ENCODE data around the gene CTPS1. TPM values are rescaled to one million over a fixed set of nuclear protein-coding genes. Genes with fewer than 3 reads are reported as not detected.

The CTPS1 gene
- total RNA-seq, 1 experiment from 2014 or later, result 66.4 TPM

DNA sequence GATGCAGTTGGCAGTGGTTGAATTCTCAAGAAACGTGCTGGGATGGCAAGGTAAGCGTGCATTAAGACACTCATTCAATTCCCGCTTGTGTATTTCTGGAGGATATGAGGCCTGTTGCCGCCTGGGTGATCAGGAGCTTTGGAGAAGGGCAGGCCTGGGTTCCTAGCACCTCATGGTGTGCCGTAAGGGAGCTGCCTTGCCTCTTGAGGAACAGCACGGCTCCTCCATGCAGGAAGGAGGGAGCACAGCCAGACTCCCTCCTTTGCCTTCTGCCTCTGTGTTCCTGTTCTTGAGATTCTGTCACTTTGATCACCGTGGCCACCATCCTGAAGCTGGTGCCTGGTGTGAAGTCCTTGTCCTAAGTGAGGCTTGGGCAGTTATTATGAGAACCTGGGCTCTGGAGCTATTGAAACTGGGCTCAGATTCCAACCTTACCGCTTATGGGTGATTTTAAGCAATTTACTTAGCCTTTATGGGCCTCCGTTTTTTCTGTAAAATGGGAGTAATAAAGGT, 23.7 kb downstream of the CTPS1 start:
- no peak overlapping the region for H2AFZ ChIP-seq (ENCODE audit: low read depth, low read length, poor library complexity, severe bottlenecking)
- H3K4me2 ChIP-seq (ENCODE audit: low read length), result peak overlapping the region; percentile 27; the same call in 1 of the 2 replicates
- H3K36me3 ChIP-seq (ENCODE audit: control insufficient read depth in 1 of 2, insufficient read depth in 2 of 2, low read length in 2 of 2), result peaks cover 52 to 84% of the 10 kb centered on the region in 2 experiments
- ChIA-PET POLR2A (no interaction called here), RAD21 (ENCODE audit: low non-redundant PET in 1 of 2, low total read pairs in 2 of 2, uncharacterized antibody in 2 of 2, unreplicated experiment in 2 of 2) (interaction anchor here (0.9 to 1.1 kb wide), 2 partner anchors 51 to 141 kb away, joined by 3 to 5 read pairs; partner anchors contain the start of gene CITED4 (in 1 of the 2)), CTCF (interaction anchor here (0.8 to 2.0 kb wide), 6 partner anchors 8 to 471 kb away, joined by 3 to 11 read pairs (median 4); partner anchors contain the start of gene CTPS1)
- no peaks in the 10 kb centered on the region for H3K9me3 ChIP-seq (ENCODE audit: control insufficient read depth in 1 of 2, insufficient read depth in 1 of 2, low read depth in 1 of 2, low read length in 2 of 2)
- H3K4me3 ChIP-seq (replicated peaks in 1 of 2; ENCODE audit: low read depth in 1 of 2, low read length in 2 of 2), result no peak overlapping the region
- H3K4me1 ChIP-seq (ENCODE audit: control insufficient read depth in 1 of 2, insufficient read depth in 2 of 2, low read length in 2 of 2), result peaks cover 12 to 23% of the 10 kb centered on the region in 2 experiments
- peaks cover 86% of the 10 kb centered on the region for H3K79me2 ChIP-seq (ENCODE audit: insufficient read depth, low read length)
- ATAC-seq, result peak; percentile 19
- no peaks in the 10 kb centered on the region for H3K9me2 ChIP-seq (ENCODE audit: insufficient read depth)
- H3K27me3 ChIP-seq (ENCODE audit: insufficient read depth, low read length), result no peaks in the 10 kb centered on the region
- TF ChIP-seq FOSL1 (IDR thresholded peaks at IDR 0.05; ENCODE audit: low read depth), result no peak
- TF ChIP-seq ELF1 (IDR thresholded peaks at IDR 0.05; ENCODE audit: borderline replicate concordance, low read depth), result no peak
- no peak for TF ChIP-seq MAX (IDR thresholded peaks at IDR 0.05)
- TF ChIP-seq CBX3 (IDR thresholded peaks at IDR 0.05; ENCODE audit: low read depth), result no peak
- H3K9ac ChIP-seq (ENCODE audit: low read length), result 0 out of 2 replicates have a peak overlapping the region, but pooled peaks have one; percentile 1
- H3K27ac ChIP-seq (ENCODE audit: low read depth, low read length), result peak overlapping the region; percentile 28
- intact Hi-C loops (cut with micrococcal nuclease), result loop anchor here (1.0 kb wide), 1 partner anchor 155 kb away; no protein-coding TSS in a partner anchor
- BruUV-seq (replicated peaks), result no TSS peak
- peaks cover 19% of the 10 kb centered on the region; the same call in 1 of the 2 replicates for H4K20me1 ChIP-seq (ENCODE audit: insufficient read depth)
- no peak for DNase-seq (ENCODE audit: low read depth, low spot score)

DNA sequence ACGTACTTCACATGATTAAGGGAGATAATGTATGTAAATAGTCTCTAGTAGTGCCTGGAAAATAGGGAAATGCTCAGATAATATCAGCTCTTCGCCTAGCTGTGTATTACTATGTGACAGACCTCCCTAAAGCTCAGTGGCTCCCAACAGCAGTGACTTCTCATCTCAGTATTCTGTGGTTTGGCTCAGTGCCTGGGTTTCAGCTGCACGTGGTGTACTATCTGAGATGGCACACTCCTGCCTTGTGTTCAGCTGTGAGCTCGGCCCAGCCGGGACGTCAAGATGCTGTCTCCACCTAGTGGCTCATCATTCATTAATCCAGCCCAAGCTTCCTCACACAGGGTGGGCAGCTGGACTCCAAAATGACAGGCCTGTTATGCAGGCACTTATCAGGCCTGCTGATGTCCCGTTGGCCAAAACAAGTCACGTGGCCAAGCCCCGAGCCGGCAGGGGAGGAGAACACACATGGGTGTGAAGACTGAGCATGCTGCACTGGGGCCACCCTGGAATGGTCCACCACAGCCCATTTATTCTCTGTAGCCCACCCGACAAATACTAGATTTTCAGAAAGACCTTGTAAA, 24.2 kb downstream of the CTPS1 start:
- peak overlapping the region; percentile 27; the same call in 1 of the 2 replicates for H3K4me2 ChIP-seq (ENCODE audit: low read length)
- peak; percentile 92 for DNase-seq (ENCODE audit: low read depth, low spot score)
- 0 out of 2 replicates have a peak overlapping the region, but pooled peaks have one; percentile 1 for H3K9ac ChIP-seq (ENCODE audit: low read length)
- peaks cover 12 to 23% of the 10 kb centered on the region in 2 experiments for H3K4me1 ChIP-seq (ENCODE audit: control insufficient read depth in 1 of 2, insufficient read depth in 2 of 2, low read length in 2 of 2)
- no peak overlapping the region for H3K4me3 ChIP-seq (replicated peaks in 1 of 2; ENCODE audit: low read depth in 1 of 2, low read length in 2 of 2)
- H3K9me2 ChIP-seq (ENCODE audit: insufficient read depth), result no peaks in the 10 kb centered on the region
- BruUV-seq (replicated peaks), result no TSS peak
- no peak overlapping the region for H2AFZ ChIP-seq (ENCODE audit: low read depth, low read length, poor library complexity, severe bottlenecking)
- POLR2A ChIA-PET, result no interaction called here
- H3K27ac ChIP-seq (ENCODE audit: low read depth, low read length), result peak overlapping the region; percentile 28; the same call in 1 of the 2 replicates
- intact Hi-C loops (cut with micrococcal nuclease), result loop anchor here (1.0 kb wide), 1 partner anchor 155 kb away; no protein-coding TSS in a partner anchor
- H4K20me1 ChIP-seq (ENCODE audit: insufficient read depth), result peaks cover 19% of the 10 kb centered on the region; the same call in 1 of the 2 replicates
- H3K36me3 ChIP-seq (ENCODE audit: control insufficient read depth in 1 of 2, insufficient read depth in 2 of 2, low read length in 2 of 2), result peaks cover 55 to 84% of the 10 kb centered on the region in 2 experiments
- no peaks in the 10 kb centered on the region for H3K9me3 ChIP-seq (ENCODE audit: control insufficient read depth in 1 of 2, insufficient read depth in 1 of 2, low read depth in 1 of 2, low read length in 2 of 2)
- peak; percentile 97 for ATAC-seq
- peaks cover 86% of the 10 kb centered on the region for H3K79me2 ChIP-seq (ENCODE audit: insufficient read depth, low read length)
- RAD21 ChIA-PET (ENCODE audit: low non-redundant PET in 1 of 2, low total read pairs in 2 of 2, uncharacterized antibody in 2 of 2, unreplicated experiment in 2 of 2), result interaction anchor here (0.9 to 1.1 kb wide), 2 partner anchors 51 to 141 kb away, joined by 3 to 5 read pairs; partner anchors contain the start of gene CITED4 (in 1 of the 2)
- CTCF ChIA-PET, result interaction anchor here (0.8 to 2.0 kb wide), 6 partner anchors 9 to 471 kb away, joined by 3 to 11 read pairs (median 4); partner anchors contain the start of gene CTPS1
- H3K27me3 ChIP-seq (ENCODE audit: insufficient read depth, low read length), result no peaks in the 10 kb centered on the region
- TF ChIP-seq MAX (IDR thresholded peaks at IDR 0.05), result peak; percentile 97
- TF ChIP-seq ELF1 (IDR thresholded peaks at IDR 0.05; ENCODE audit: borderline replicate concordance, low read depth), result no peak
- TF ChIP-seq EZH2phosphoT487 (IDR thresholded peaks at IDR 0.05; ENCODE audit: borderline replicate concordance), result no peak
- no peak for TF ChIP-seq YY1 (IDR thresholded peaks at IDR 0.05; ENCODE audit: extremely low read depth, insufficient replicate concordance, low read depth, low read length)
- TF ChIP-seq JUND (IDR thresholded peaks at IDR 0.05), result peak; percentile 46
- TF ChIP-seq, protein P1, sequence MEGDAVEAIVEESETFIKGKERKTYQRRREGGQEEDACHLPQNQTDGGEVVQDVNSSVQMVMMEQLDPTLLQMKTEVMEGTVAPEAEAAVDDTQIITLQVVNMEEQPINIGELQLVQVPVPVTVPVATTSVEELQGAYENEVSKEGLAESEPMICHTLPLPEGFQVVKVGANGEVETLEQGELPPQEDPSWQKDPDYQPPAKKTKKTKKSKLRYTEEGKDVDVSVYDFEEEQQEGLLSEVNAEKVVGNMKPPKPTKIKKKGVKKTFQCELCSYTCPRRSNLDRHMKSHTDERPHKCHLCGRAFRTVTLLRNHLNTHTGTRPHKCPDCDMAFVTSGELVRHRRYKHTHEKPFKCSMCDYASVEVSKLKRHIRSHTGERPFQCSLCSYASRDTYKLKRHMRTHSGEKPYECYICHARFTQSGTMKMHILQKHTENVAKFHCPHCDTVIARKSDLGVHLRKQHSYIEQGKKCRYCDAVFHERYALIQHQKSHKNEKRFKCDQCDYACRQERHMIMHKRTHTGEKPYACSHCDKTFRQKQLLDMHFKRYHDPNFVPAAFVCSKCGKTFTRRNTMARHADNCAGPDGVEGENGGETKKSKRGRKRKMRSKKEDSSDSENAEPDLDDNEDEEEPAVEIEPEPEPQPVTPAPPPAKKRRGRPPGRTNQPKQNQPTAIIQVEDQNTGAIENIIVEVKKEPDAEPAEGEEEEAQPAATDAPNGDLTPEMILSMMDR (IDR thresholded peaks at IDR 0.05 in 2 of 3, conservative IDR thresholded peaks at IDR 0.05 in 1 of 3; ENCODE audit: borderline replicate concordance in 1 of 3, insufficient read depth in 1 of 3, low read depth in 2 of 3, low read length in 2 of 3), result peak; percentile 47 to 50 (median 49); a peak in 5 of 6 replicates
- TF ChIP-seq ATF3 (IDR thresholded peaks at IDR 0.05), result no peak
- peak; percentile 51; the same call in 1 of the 2 replicates for TF ChIP-seq SP1 (IDR thresholded peaks at IDR 0.05; ENCODE audit: low read depth)
- TF ChIP-seq POLR2A (IDR thresholded peaks at IDR 0.05; ENCODE audit: borderline replicate concordance, extremely low read depth, insufficient read depth, insufficient read length), result no peak
